ENCODE measurements around the gene PCDHGC4.
A peak's percentile ranks its signal among the peaks of the same experiment; 100 is the strongest.

PCDHGC4 gene

DNA sequence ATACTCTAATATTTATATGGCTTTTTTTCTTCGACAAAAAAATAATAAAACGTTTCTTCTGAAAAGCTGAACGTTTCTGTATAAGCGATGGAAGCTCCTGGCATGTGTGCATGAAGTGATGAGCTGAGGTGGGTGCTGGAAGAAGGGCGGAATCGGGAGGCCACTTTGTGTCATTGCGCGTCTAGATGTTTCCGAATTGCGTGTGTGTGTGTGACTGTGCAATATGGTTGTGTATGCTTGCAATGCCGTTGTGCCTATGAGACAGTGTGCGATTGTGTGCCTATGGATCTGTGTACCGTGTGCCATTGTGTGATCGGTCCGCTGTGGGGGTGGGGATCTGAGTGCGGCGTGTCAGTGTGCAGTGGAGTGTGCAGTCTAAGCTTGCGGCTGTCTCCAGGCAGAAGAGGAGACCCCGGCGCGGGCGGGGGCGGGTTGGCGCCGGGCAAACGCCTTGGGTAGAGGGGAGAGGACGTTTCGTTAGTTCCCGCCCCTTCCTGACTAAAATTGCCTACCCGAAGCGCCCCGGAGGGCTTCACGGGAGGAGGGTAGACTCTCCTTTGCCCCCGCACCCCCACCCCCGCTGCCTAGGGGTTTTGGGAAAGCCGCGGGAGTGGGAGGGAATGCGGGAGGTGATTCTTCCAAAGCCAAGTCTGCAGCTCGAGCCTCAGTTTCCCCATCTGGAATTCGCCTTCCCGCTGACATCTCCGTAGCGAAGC lies 28.2 kb downstream of the PCDHGC4 start:
- DNase-seq (ENCODE audit: low read depth) = peak; percentile 41

DNA sequence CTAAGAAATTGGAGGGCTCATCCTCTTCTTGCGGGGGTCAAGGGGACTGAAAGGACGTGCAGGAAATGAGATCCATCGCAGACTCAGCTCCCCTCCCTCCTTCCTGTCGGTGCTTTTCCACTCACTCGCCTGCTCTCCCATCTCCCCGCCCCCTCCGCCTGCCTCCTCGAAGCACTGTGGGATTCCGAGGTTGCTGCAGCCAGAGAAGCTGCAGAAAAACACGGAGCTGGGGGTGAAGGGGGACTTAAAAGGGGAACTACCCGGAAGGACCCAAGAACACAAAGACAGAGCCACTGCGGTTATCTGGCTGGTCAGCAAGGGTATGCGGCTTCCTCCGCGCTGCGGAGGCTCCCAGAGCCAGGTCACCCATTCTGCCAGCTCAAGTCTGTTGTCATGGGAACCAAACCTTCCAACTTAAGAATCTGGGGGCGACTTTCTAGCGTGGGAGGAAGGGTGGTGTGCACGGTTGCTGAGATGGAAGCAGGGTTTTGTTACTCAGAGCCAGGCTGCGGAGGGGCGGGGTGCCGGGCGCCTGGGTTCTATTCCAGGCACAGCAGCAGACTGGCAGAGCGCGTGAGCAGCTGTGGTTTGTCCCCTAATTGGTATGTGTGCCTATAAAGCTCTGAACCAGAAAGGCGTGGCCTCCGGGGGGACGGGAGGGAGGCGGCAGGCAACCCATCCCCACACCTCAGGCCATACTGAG lies 28.9 kb downstream of the PCDHGC4 start:
- peak; percentile 85 for DNase-seq (ENCODE audit: low read depth)

DNA sequence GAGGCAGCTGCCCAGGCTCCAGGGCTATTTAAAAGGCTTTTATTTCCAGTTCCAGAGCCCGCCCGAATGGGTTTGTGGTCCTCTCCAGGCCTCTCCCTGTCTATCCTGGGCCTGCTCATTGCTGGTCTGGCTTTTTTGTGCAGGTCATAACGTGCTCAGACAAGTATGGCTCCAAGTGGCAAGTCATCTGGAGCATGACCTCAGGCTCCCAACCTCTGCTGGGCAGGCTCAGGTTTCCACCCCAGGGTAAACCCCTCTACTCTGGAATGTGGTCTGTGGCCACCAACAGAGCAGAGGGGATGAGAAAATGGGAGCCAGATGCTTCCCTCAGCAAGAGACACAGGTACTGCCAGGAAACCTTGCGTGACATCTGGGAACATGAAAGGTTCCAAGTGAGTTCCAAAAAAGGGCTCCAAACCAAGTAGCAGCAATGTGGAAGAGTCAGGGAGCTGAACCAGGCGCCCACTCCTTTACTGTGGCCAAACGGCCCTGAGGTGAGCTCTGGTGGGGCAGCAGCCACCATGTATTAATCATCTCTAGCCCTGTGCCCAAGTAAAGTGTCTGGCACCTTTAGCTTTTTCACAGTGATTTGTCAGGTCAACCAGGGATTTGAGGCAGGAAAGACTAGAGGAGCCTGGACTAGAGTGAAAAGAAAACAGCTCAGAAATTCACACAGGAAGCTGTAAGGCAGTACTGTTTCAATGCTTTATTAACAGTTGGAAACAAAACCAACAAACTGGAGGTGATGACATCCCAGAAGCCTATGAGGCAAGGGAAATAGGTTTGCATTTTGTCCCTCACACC lies 29.7 kb downstream of the PCDHGC4 start:
- DNase-seq (ENCODE audit: low read depth) = no peak

DNA sequence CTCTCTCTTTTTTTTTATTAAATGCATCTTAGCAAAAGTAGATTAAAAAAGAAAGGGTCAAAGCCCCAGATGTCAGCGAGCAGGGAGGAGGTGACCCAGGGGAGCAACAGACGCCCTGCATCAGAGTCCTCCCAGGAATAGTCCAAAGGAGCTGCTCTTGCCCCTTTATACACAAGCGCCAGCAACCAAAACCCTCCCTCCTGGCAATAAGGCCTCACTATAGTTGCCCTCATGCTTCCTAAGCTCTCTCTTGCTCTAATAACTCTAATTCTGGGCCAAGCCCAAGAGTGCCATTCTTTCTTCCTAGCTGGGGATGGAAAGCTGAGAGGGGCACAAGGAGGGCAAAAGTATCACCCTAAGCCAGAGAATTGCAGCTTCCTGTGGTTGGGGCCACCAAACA lies 30.3 kb downstream of the PCDHGC4 start:
- no peak for DNase-seq (ENCODE audit: low read depth)

DNA sequence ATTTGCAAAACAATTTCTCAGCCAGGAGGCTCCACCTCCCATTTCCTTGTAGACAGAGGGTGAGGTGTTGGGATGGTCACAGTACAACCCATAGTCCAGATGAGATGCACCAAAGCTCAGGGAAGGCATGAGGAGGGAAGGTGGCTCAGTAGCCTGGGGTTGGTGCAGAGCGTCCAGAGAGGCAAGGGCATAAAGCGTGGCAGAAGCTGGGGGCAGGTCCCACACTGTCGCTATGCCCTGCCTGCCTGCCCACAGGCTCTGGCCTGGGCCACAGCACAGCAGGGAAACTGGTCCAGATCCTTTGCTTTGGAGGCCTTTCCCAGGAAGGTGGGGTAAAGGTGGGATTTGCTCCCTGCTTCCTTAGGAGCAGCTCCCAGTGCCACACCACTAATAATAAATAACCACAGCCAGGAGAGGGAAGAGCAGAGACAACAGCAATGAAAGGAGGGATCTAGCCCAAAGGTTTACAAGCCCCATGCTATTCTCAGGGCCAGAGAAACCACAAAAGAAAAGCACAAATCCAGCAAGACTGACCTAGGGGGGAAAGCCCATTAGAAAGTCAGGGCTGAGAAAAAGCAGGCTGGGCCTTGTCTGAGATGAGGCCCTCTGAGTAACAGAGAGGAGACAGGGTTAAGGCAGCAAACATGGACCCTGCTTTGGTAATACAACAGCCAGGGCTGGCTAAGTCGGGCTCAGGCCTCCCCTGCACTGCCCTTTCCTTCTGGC lies 31.3 kb downstream of the PCDHGC4 start:
- peak; percentile 21 for DNase-seq (ENCODE audit: low read depth)

DNA sequence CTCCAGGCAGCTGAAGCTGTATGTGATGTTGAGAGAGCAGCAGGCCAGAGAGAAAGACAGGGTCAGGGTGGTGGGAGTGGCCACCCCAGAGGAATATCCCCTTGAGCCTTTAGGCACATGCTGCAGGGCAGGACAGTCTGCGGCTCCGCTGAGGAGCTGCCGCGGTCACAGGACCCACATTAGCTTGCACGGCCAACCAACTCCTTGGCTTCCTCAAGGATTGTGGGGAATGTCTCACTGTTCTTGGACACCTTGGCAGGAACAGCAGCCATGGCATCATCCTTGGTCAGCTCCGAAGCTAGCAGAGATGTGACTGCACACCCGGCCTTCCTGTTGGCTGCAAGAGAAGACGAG lies 31.8 kb downstream of the PCDHGC4 start:
- DNase-seq (ENCODE audit: low read depth) = no peak

DNA sequence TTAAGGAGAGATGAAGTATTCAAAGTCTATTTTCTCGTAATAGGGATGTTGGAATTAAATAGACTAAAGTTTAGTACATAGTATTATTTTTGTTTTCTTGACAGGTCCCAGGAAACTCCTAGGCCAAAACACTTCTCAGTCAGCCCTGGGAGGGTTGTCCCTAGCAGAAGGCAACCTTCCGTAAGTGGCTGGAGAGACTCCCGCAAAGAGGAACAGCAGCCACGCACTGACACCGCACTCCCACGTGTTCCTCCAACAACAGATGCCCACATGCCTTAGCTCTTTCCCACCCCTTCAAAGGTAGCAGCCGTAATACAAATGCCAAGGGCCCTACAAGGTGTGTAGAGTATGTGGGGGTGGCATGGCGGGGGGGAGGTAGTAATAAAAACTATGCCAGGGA lies 32.5 kb downstream of the PCDHGC4 start:
- no peak for DNase-seq (ENCODE audit: low read depth)

DNA sequence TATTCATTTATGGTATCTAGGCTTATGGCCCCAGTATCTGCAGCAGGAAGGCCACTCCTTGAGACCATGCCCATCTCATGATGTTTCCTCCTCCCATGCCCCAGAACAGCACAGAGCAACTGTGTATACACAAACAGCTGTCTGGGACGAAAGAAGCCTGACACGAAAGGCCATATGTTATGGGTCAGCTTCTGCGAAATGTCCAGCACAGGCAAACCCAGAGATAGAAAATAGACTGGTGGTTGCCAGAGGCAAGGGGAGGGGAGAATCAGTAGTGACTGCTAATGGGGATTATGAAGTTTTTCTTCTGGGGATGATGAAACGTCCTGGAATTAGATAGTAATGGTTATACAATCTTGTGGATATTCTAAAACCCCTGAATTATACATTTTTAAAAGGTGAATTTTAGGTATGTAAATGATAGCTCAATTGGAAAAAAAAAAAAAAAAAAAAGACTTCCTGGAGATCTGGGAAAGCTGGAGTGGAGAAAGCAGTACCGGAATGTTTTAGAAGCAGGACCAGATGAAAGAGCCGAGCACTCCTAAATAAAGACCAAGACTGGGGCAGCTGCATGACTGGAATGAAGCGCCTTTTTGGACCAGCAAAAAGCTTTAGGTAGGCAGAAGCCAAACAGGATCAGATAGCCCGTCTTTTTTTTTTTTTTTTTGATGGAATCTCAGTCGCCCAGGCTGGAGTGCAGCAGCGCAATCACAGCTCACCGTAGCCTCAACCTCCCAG lies 33.2 kb downstream of the PCDHGC4 start:
- peak; percentile 87 for DNase-seq (ENCODE audit: low read depth)

DNA sequence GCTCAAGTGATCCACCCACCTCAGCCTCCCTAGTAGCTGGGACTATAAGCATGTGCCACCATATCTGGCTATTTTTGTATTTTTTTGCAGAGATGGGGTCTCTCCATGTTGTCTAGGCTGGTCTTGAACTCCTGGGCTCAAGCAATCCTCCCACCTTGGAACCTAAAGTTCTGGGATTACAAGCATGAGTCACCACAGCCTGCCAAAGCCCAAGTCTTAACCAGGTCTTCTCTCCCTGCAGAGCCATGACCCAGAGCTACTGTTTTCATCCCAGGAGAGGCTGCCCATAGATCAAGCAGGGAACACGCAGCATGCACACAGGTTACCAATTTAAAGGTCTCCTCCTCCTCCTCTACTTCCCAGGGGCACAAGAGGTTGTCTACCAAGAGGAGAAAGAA lies 33.8 kb downstream of the PCDHGC4 start:
- DNase-seq (ENCODE audit: low read depth) = peak; percentile 42

DNA sequence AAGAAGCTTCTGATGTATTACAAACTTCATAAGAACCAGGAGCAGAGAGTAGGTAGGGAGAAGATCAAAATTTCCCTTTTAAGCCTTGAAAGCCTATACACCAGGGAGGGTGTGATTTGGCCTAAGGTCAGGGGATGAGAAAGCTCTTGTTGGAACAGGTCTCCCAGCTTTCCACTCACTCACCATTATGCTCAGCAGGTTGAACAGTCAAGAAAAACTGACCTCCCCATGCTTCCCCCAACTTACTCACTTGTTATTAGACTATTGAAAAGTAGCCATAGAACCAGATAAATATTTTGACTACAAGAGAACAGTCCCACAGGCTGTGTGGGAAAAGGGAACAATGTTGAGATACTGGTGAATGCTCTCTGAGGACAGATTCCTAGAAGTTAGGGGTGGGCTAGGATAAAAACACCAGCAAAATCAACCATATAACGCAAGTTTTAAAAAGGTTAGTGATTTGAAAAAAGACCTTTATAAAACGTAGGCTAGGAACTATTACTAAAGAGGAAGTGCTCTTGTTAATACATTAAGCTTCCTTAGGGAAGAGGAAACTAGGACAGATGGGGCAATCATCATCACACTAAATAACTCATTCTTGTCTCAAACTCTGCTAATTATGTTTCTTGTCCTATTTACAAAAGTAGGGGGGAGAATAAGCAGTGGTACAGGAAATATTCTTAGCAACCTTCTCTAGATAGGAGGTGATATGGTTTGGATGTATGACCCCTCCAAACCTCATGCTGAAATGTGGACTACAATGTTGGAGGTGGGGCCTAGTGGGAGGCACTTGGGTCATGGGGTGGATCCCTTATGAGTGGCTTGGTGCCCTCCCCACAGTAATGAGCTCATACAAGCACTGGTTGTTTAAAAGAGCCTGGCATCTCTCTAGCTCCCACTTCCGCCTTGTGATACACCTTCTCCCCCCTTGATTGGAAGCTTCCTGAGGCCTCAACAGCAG lies 35.1 kb downstream of the PCDHGC4 start:
- DNase-seq (ENCODE audit: low read depth) = no peak

DNA sequence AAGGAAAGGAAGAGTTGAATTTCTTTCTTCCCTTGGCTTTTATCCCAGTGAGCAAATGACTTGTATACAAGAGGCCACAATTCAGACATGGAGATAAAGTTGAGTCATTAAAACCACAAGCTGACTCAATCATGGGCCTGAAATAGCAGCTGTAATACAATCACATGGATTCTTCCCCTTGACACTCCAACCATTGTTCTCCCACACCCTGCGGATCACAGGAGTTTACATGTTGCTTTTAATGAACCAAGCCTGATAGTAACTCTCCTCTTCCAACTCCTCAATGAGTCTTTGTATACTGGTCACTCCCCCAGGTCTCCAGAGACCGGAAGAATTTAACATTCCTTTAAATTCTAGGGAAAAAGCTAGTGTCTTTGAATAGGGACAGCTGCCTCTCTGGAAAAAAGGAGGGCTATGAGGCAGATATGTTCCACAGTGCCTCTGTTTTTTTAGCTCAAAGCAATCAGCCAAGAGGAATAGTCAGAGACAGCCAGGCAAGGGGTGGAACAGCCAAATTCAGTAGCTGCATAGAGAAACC lies 36.5 kb downstream of the PCDHGC4 start:
- peak; percentile 99 for DNase-seq (ENCODE audit: low read depth)

DNA sequence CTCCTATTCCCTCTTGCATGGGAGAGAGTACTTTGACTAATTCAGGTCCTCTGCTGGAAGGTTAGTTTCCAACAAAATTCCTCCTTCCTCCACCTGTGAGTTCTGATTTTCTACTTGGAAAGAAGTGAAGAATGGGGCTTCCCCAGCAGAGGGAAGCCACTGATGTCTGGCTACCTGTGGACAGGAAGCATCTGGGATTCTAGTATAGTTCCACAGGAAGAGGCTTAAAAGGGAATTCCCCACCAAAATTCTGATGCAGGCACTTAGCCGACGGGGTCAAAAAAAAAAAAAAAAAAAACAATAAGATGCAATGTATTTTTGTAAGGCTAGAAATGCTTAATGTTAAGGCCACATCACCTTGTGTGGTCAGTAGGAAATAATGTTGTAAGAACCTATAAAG lies 37.5 kb downstream of the PCDHGC4 start:
- DNase-seq (ENCODE audit: low read depth) = no peak

DNA sequence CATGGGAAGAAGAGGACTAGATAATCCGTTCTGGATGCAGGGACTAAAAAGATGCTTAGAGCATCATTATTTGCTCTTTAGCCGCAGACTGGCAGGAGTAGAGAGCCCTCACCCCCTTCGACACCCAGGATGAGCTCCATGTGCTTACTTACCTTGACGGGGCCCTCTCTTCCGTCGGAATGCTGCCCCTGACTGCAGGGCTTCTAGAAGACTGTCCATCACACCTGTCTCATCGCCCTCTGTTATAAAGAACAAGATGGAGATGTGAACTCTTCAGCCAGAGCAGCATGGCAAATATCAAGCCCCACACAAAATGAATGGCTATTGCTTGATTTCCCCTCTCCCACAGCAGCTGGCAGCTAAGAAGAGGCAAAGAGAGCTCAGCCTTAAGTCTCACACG lies 39.2 kb downstream of the PCDHGC4 start:
- no peak for DNase-seq (ENCODE audit: low read depth)

DNA sequence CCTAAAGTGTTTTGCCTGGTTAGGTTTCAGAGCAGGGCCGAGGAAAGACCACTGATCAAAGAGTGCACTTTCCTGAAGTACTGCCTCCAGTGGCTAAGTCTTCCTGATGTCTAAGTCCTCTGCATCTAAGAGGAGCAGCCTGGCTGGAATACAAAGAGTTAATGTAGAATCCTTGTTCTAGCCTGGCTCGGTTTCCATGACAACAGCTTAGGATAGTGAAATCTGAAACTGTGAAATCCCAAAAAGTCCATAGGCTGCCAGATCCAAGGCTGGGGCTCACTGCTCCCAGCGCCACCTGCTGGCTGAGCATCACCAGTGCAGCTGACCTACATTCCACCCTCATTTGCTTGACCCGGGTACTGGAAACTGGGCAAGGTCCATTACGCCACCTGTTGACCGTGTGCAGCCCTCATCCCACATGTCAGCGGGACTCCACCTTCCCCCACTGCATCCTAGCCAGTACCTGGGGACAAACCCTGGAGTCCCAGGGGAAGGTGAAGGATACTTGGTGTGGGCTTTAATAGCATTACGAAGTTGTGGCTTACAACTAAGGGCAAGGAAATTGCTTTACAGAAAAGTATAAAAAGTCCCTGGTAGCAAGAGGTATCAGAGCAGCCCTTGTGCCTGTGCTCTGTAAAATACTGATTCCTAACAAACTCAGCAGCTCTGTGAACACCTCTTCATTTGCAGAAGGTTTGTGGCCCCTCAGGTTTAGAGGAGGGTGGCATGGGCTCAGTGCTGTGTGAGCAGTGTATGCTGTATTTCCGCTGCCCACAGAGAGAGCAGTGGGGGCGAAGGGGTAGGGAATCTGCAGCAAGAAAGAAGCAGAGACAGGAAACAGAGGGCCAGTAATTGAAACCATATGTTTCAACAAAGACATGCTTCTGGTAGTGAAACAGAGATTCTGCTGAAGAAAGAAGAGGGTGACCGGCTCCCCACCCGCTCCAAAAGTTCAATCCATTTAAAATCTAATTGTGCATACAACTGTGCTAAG lies 40.1 kb downstream of the PCDHGC4 start:
- DNase-seq (ENCODE audit: low read depth) = peak; percentile 97

DNA sequence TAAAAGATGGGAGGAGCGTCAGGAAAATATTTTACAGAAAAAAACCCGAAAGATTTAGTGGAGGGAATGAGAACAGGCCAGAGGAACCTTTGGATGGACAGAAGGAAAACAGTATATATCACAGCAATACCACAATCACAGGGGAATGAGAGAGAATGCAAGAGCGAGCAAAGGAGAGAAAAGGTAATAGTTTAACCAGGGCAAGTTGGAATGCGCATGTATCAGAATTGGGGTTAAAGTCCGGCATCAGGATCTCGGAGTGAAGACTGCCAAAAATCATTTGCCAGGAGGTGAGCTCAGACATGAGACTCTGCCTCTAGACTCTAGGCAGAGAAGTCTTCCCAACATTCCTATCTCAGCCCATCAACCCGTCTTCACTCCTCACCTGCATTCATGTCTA lies 40.8 kb downstream of the PCDHGC4 start:
- DNase-seq (ENCODE audit: low read depth) = no peak

DNA sequence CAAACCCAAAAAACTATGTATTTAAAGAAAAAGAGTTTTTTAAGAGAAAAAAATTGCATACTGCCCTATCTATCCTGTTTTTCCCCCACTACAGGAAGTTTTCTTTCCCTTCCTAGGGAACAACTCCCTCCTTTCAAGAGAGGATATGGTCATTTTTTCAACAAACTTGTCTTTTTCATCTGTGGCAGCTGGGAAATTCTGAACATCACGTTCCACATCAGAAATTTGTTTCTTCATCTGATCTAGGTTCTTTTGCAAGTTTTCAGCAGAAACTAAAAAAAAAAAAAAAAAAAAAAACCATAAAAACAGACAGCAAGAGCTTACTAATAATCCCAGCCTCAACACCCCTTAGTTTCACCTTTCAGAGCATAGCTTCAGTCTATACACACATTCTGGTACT lies 42.6 kb downstream of the PCDHGC4 start:
- no peak for DNase-seq (ENCODE audit: low read depth)

DNA sequence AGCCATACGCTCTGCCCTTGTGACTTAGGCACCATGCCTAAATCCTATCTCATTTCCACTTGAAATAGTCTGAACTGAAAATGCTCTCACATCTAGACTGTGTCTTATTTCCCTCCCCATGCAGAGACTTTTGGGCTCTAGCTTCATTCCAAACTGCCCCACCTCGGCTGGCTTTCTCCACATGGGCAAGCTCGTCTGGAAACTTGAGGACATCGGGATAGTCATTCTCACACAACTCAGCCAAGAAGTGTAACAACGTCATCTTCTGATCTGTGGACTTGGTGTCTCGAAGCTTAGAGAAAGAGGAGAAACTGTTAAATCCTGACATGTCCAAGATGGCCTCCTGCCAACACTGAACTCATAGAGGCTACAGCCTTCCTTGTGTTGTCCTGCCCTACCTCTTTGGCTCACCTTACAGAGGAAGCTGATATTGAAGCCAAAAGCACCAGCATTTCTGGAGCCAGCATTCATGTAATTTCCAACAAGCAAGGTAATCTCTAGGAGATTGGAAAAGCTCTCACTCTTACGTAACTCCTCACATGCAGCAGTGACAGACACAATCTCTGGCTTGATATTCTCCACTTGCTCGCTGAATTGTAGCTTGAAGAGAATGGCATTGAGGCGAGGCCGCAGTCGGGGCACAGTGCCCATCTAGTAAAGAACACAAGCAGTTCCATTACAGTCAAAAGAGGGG lies 43.6 kb downstream of the PCDHGC4 start:
- DNase-seq (ENCODE audit: low read depth) = peak; percentile 46

DNA sequence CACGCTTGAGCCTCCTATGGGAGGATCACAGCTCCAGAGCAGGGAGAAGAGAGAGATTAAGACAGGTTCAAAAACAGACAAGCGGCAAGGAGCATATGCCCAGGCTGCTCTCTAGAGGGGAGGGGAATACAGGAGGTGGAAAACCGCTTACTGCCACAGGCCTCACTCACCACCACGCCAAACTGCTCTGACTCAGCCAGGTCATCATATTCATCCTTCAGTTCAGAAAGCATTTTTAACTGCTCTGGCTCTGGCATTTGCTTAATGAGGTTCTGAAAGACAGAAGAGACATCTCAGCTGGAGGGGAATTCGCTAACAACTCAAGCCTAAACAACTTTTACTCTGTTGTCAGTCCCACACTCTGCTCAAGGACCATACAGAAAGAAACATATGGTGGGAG lies 44.2 kb downstream of the PCDHGC4 start:
- DNase-seq (ENCODE audit: low read depth) = peak; percentile 84

Measured in amniotic epithelial cell (primary cell).